ENCODE measurements around the gene SPDYE11.
"Not testable (repeated sequence)": the region's sequence is repeated elsewhere in the genome, so short reads cannot be mapped to it uniquely, and the experiment has no call there.

Gene SPDYE11

GRCh38 chr7:73057811-73058210, at the start of gene SPDYE11:
Gene SPDYE11 (minus strand): TSS chr7:73057911. CDS start chr7:73056111, 1,800 bp downstream.
- not testable (repeated sequence) for DNase-seq (ENCODE audit: low read depth, low spot score)

- DNase-seq (ENCODE audit: low read depth, low spot score), result not testable (repeated sequence)
These were observed 28.2 kb upstream of the SPDYE11 start, which contains the start of gene SPDYE9 for GRCh38 chr7:73085938-73086337. Gene SPDYE9 (minus strand): TSS chr7:73086038. CDS start chr7:73084238, 1,800 bp downstream.

GRCh38 chr7:73029666-73030065, 28.0 kb downstream of the SPDYE11 start, which contains the start of gene SPDYE8:
Gene SPDYE8 (minus strand): TSS chr7:73029766. CDS start chr7:73027966, 1,800 bp downstream.
- not testable (repeated sequence) for DNase-seq (ENCODE audit: low read depth, low spot score)

GRCh38 chr7:73006491-73006890, 51.2 kb downstream of the SPDYE11 start:
- DNase-seq (ENCODE audit: low read depth, low spot score), result not testable (repeated sequence)

- not testable (repeated sequence) for DNase-seq (ENCODE audit: low read depth, low spot score)
These were observed 51.8 kb downstream of the SPDYE11 start for GRCh38 chr7:73005693-73006447.

GRCh38 chr7:73005356-73005692, 52.4 kb downstream of the SPDYE11 start:
- not testable (repeated sequence) for DNase-seq (ENCODE audit: low read depth, low spot score)

GRCh38 chr7:72997887-72998468, 59.7 kb downstream of the SPDYE11 start:
- DNase-seq (ENCODE audit: low read depth, low spot score), result not testable (repeated sequence)

All from smooth muscle cell of the brain vasculature (primary cell).